Karpas-422 (cell line): ENCODE measurements around the gene SGMS2. TPM values are rescaled to one million over a fixed set of nuclear protein-coding genes. Genes with fewer than 3 reads are reported as not detected.

Experiments used
- DNase-seq: peaks from one replicate; pipeline ENCODE4 v3.0.0-alpha.2; 2015
- H2AFZ ChIP-seq: fragments of 200-600 bp; sonication (generic); 2 replicates; pipeline ENCODE4 v1.6.1; 2014; ENCODE audit warnings: antibody characterized with exemption, low read length, mixed read lengths
- H3K27ac ChIP-seq: fragments of 200-600 bp; sonication (generic); 2 replicates; pipeline ENCODE4 v1.5.1; 2014; ENCODE audit warnings: mild to moderate bottlenecking, low read length, moderate library complexity
- H3K27me3 ChIP-seq: fragments of 200-600 bp; sonication (generic); 2 replicates; pipeline ENCODE4 v1.6.1; 2014; ENCODE audit warnings: low read length, mixed read lengths
- H3K36me3 ChIP-seq: fragments of 200-600 bp; sonication (generic); 2 replicates; pipeline ENCODE4 v1.6.1; 2014; ENCODE audit warnings: low read length, mixed read lengths; ENCODE audit not compliant: insufficient read depth
- H3K4me1 ChIP-seq: fragments of 200-600 bp; sonication (generic); 2 replicates; pipeline ENCODE4 v1.6.1; 2014; ENCODE audit warnings: mild to moderate bottlenecking, low read length, mixed read lengths
- H3K4me2 ChIP-seq: fragments of 200-600 bp; sonication (generic); 2 replicates; pipeline ENCODE4 v1.6.1; 2014; ENCODE audit warnings: low read length, low read depth, mild to moderate bottlenecking; ENCODE audit not compliant: poor library complexity, severe bottlenecking
- H3K4me3 ChIP-seq: fragments of 200-600 bp; sonication (generic); 2 replicates; pipeline ENCODE4 v1.5.1; 2014; ENCODE audit warnings: mild to moderate bottlenecking, antibody characterized with exemption, low read length, mixed read lengths
- H3K79me2 ChIP-seq: fragments of 200-600 bp; sonication (generic); 2 replicates; pipeline ENCODE4 v1.6.1; 2014; ENCODE audit warnings: mild to moderate bottlenecking, low read length, mixed read lengths
- H3K9ac ChIP-seq: fragments of 200-600 bp; sonication (generic); 2 replicates; pipeline ENCODE4 v1.6.0; 2014; ENCODE audit warnings: low read length
- H3K9me2 ChIP-seq: fragments of 200-600 bp; sonication (generic), shearing (Covaris generic); replicated peaks from 2 replicates; pipeline ENCODE4 v1.6.0; 2014; ENCODE audit warnings: mild to moderate bottlenecking, low read length, moderate library complexity; ENCODE audit not compliant: insufficient read depth
- H3K9me3 ChIP-seq: fragments of 300-700, 200-600 bp; sonication (generic); 2 replicates; pipeline ENCODE4 v1.6.1; 2014; ENCODE audit warnings: low read length, mixed read lengths
- H4K20me1 ChIP-seq: fragments of 200-600 bp; sonication (generic); 2 replicates; pipeline ENCODE4 v1.6.1; 2014; ENCODE audit warnings: mild to moderate bottlenecking, antibody characterized with exemption, low read length, low read depth; ENCODE audit not compliant: insufficient read depth
- total RNA-seq: library from RNA; depleted of rRNA; stranded (reverse); fragments of >200 nt; shearing (Covaris generic); gene quantifications from 2 replicates; pipeline ENCODE4 v1.2.3, GENCODE V29; 2014; ENCODE audit warnings: low replicate concordance

SGMS2 gene
- total RNA-seq, 1 experiment from 2014 or later: not detected

DNA sequence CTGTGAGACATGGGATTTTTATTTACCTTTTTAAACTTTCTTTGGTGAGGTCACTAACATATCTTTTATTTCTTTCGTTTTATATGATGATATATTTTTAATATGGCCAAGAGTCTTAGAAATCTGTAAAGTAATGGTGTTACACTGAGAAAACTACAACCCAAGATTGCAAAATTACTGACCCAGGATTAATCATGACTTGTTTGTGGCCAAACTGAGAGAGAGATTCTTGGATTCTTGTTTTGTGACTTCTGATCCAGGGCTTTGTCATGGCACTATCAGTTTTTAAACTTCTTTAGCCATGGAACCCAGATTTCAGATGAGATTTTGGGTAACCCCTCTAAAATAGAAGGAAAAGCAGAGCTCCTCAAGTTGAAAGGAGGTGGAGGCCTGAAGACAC lies 42.0 kb downstream of the SGMS2 start:
- H3K79me2 ChIP-seq: no peaks in the 10 kb centered on the region
- H3K27ac ChIP-seq: no peak overlapping the region
- H3K4me3 ChIP-seq: no peak overlapping the region
- H2AFZ ChIP-seq: no peak overlapping the region
- H3K9me3 ChIP-seq: no peaks in the 10 kb centered on the region
- no peaks in the 10 kb centered on the region for H3K27me3 ChIP-seq
- no peak overlapping the region for H3K4me2 ChIP-seq
- no peaks in the 10 kb centered on the region for H3K9me2 ChIP-seq
- H3K36me3 ChIP-seq: no peaks in the 10 kb centered on the region
- no peak overlapping the region for H3K9ac ChIP-seq
- no peaks in the 10 kb centered on the region; the same call in 1 of the 2 replicates for H4K20me1 ChIP-seq
- no peak for DNase-seq
- no peaks in the 10 kb centered on the region for H3K4me1 ChIP-seq

GRCh38 chr4:107870236-107870635 lies 45.5 kb downstream of the SGMS2 start:
- Histone ChIP-seq H3K4me1 (no peaks in the 10 kb centered on the region), H2AFZ (no peak overlapping the region), H3K4me3 (no peak overlapping the region), H4K20me1 (no peaks in the 10 kb centered on the region), H3K27ac (no peak overlapping the region), H3K79me2 (no peaks in the 10 kb centered on the region), H3K9me3 (no peaks in the 10 kb centered on the region), H3K4me2 (no peak overlapping the region), H3K36me3 (no peaks in the 10 kb centered on the region), H3K9ac (no peak overlapping the region), H3K27me3 (no peaks in the 10 kb centered on the region), H3K9me2 (no peaks in the 10 kb centered on the region)
- no peak for DNase-seq

GRCh38 chr4:107870916-107871786 lies 46.4 kb downstream of the SGMS2 start:
- no peaks in the 10 kb centered on the region for H4K20me1 ChIP-seq
- no peaks in the 10 kb centered on the region for H3K79me2 ChIP-seq
- no peaks in the 10 kb centered on the region for H3K36me3 ChIP-seq
- H3K9me2 ChIP-seq: no peaks in the 10 kb centered on the region
- no peak overlapping the region for H3K27ac ChIP-seq
- H3K4me3 ChIP-seq: no peak overlapping the region
- H3K27me3 ChIP-seq: no peaks in the 10 kb centered on the region
- no peak overlapping the region for H2AFZ ChIP-seq
- no peaks in the 10 kb centered on the region for H3K4me1 ChIP-seq
- no peaks in the 10 kb centered on the region for H3K9me3 ChIP-seq
- H3K4me2 ChIP-seq: no peak overlapping the region
- DNase-seq: no peak
- no peak overlapping the region for H3K9ac ChIP-seq

- Histone ChIP-seq H3K27me3 (no peaks in the 10 kb centered on the region), H4K20me1 (no peaks in the 10 kb centered on the region), H3K4me1 (no peaks in the 10 kb centered on the region)
These were observed 49.3 kb downstream of the SGMS2 start for GRCh38 chr4:107874024-107874423.

DNA sequence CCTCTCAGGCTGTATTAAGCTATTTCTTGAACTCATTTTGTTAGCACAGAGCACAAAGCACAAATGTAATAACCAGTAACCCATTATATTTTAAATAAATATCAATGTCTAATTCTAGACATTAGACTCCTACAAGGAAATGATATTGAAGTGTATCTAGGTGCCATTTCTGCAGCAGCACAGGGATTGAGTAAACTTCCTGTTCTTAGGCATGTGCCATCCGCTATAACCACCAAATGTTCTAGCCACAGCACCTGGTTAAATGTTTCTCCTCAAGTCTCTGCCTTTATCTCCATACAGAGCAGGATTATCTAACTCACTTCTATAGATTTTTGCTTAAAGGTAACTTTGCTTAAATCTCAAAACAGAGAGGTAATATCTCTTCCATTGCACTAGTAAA lies 51.4 kb downstream of the SGMS2 start:
- Histone ChIP-seq H3K9me2 (no peaks in the 10 kb centered on the region), H3K9me3 (no peaks in the 10 kb centered on the region), H4K20me1 (no peaks in the 10 kb centered on the region), H3K79me2 (no peaks in the 10 kb centered on the region), H2AFZ (no peak overlapping the region), H3K4me2 (no peak overlapping the region), H3K27me3 (no peaks in the 10 kb centered on the region), H3K36me3 (no peaks in the 10 kb centered on the region), H3K27ac (no peak overlapping the region), H3K4me3 (no peak overlapping the region), H3K4me1 (no peaks in the 10 kb centered on the region), H3K9ac (no peak overlapping the region)
- DNase-seq: no peak

More at GRCh38 chr4:107874024-107874423, 49.3 kb downstream of the SGMS2 start:
- Histone ChIP-seq H3K9ac (no peak overlapping the region), H3K4me2 (no peak overlapping the region), H3K79me2 (no peaks in the 10 kb centered on the region), H3K4me3 (no peak overlapping the region), H3K9me3 (no peaks in the 10 kb centered on the region), H3K9me2 (no peaks in the 10 kb centered on the region), H2AFZ (no peak overlapping the region), H3K36me3 (no peaks in the 10 kb centered on the region), H3K27ac (no peak overlapping the region)
- no peak for DNase-seq

GRCh38 chr4:107877361-107877760 lies 52.6 kb downstream of the SGMS2 start:
- Histone ChIP-seq H3K9me3 (no peaks in the 10 kb centered on the region), H4K20me1 (no peaks in the 10 kb centered on the region), H3K27me3 (no peaks in the 10 kb centered on the region), H3K4me1 (no peaks in the 10 kb centered on the region), H3K79me2 (no peaks in the 10 kb centered on the region), H3K9me2 (no peaks in the 10 kb centered on the region), H3K4me3 (no peak overlapping the region), H3K27ac (no peak overlapping the region), H3K36me3 (no peaks in the 10 kb centered on the region), H3K9ac (no peak overlapping the region), H3K4me2 (no peak overlapping the region), H2AFZ (no peak overlapping the region)
- DNase-seq: no peak

DNA sequence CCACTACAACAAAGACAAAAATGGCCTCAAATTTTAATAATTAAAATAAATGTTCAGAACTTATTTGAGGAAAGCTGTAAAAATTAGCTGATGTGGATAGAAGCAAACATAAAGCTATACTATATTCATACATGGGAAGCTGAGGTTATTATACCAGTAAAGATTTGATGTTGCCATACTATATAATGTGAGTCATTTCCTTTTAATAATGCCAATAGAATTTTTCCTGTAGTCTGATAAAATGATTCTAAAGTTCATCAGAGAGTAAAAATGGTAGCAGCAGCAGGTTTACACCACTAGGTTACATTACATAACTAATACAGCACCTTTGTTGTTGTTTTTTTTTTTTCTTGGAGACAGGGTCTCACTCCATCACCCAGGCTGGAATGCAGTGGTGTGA lies 61.1 kb downstream of the SGMS2 start:
- Histone ChIP-seq H3K9me2 (no peaks in the 10 kb centered on the region), H3K27me3 (no peaks in the 10 kb centered on the region), H3K4me3 (no peak overlapping the region), H3K4me1 (no peaks in the 10 kb centered on the region), H3K9ac (no peak overlapping the region), H4K20me1 (no peaks in the 10 kb centered on the region), H3K79me2 (no peaks in the 10 kb centered on the region), H3K4me2 (no peak overlapping the region), H3K27ac (no peak overlapping the region), H2AFZ (no peak overlapping the region), H3K36me3 (no peaks in the 10 kb centered on the region), H3K9me3 (peaks cover 8% of the 10 kb centered on the region; the same call in 1 of the 2 replicates)
- no peak for DNase-seq

GRCh38 chr4:107888237-107888636 lies 63.5 kb downstream of the SGMS2 start:
- DNase-seq: peak; percentile 39
- H3K4me3 ChIP-seq: no peak overlapping the region
- no peaks in the 10 kb centered on the region for H3K9me2 ChIP-seq
- no peaks in the 10 kb centered on the region for H3K79me2 ChIP-seq
- no peak overlapping the region for H2AFZ ChIP-seq
- no peak overlapping the region for H3K4me2 ChIP-seq
- H3K4me1 ChIP-seq: no peaks in the 10 kb centered on the region
- no peak overlapping the region for H3K27ac ChIP-seq
- H4K20me1 ChIP-seq: no peaks in the 10 kb centered on the region
- peaks cover 8% of the 10 kb centered on the region; the same call in 1 of the 2 replicates for H3K9me3 ChIP-seq
- no peak overlapping the region for H3K9ac ChIP-seq
- H3K27me3 ChIP-seq: no peaks in the 10 kb centered on the region
- no peaks in the 10 kb centered on the region for H3K36me3 ChIP-seq
